SK-N-SH treated with all-trans-retinoic acid at 6 μM for 48 hours (cell line): Measurements from ENCODE around the gene MSX1.

Source experiments
- OSR1 ChIP-seq: fragments of 250-450 bp; sonication (Bioruptor Pico); IDR thresholded peaks from 2 replicates; pipeline ENCODE4 v1.8.0; 2022; ENCODE audit warnings: moderate library complexity, mild to moderate bottlenecking, inconsistent platforms
- PATZ1 ChIP-seq: fragments of 250-450 bp; sonication (Bioruptor Pico); IDR thresholded peaks from 2 replicates; pipeline ENCODE4 v1.8.0; 2020; ENCODE audit warnings: mild to moderate bottlenecking, moderate library complexity, borderline replicate concordance
- POU6F1 ChIP-seq: fragments of 250-450 bp; sonication (Bioruptor Pico); IDR thresholded peaks from 2 replicates; pipeline ENCODE4 v1.8.0; 2021; ENCODE audit warnings: low read depth, mild to moderate bottlenecking, moderate library complexity, borderline replicate concordance
- ZFP30 ChIP-seq: fragments of 450-650 bp; formaldehyde crosslinking; IDR thresholded peaks from 2 replicates; pipeline ENCODE4 v1.5.0; 2022; ENCODE audit warnings: mild to moderate bottlenecking, moderate library complexity

GRCh38 chr4:4873203-4873602 lies 13.7 kb downstream of the MSX1 start:
- TF ChIP-seq POU6F1 (CRISPR knock-in tag), result no peak
- no peak for TF ChIP-seq PATZ1 (CRISPR knock-in tag)
- TF ChIP-seq OSR1, result no peak
- TF ChIP-seq ZFP30 (CRISPR knock-in tag), result no peak
